ENCODE data around the gene TSGA10IP.

- TF ChIP-seq EZH2phosphoT487 (IDR thresholded peaks at IDR 0.05; ENCODE audit: insufficient read depth, low read depth) (no peak), EZH2 (IDR thresholded peaks at IDR 0.05; ENCODE audit: insufficient read depth, poor library complexity, severe bottlenecking) (no peak)
Measured at GRCh38 chr11:65967329-65967934, 22.2 kb downstream of the TSGA10IP start.

All from GM23248 (cell line).